Effector memory CD8-positive, alpha-beta T cell (primary cell): ENCODE data around the gene ACOT7.

Experiments
- ATAC-seq: fragments of 150-1000 bp; cut with Tn5 transposase; replicated peaks from 2 replicates; pipeline ENCODE4 v1.10.0; 2021; ENCODE audit warnings: mild to moderate bottlenecking, moderate library complexity
- DNase-seq, 3 experiments: peaks; one replicate each; pipeline ENCODE4 v3.0.0; 2021
- H3K27ac Mint-ChIP-seq, 2 donors: one replicate each; pipeline ENCODE4 v1.8.0; 2022; ENCODE audit warnings: mild to moderate bottlenecking in 2 of 2, mixed read lengths in 2 of 2, moderate library complexity in 2 of 2
- H3K27me3 Mint-ChIP-seq, 2 donors: one replicate each; pipeline ENCODE4 v1.8.0; 2022; ENCODE audit warnings: mixed read lengths in 2 of 2
- H3K36me3 Mint-ChIP-seq: one replicate; pipeline ENCODE4 v1.8.0; 2022; ENCODE audit warnings: mild to moderate bottlenecking, moderate library complexity, mixed read lengths; ENCODE audit not compliant: insufficient read depth
- H3K4me1 Mint-ChIP-seq, 2 donors: one replicate each; pipeline ENCODE4 v1.8.0; 2022; ENCODE audit warnings: low read depth in 2 of 2, mixed read lengths in 2 of 2
- H3K4me3 Mint-ChIP-seq, 2 donors: one replicate each; pipeline ENCODE4 v1.8.0; 2022; ENCODE audit warnings: mild to moderate bottlenecking in 2 of 2, mixed read lengths in 2 of 2, moderate library complexity in 2 of 2
- H3K9me3 Mint-ChIP-seq, 2 donors: one replicate each; pipeline ENCODE4 v1.8.0; 2022; ENCODE audit warnings: mixed read lengths in 2 of 2

Gene ACOT7

DNA sequence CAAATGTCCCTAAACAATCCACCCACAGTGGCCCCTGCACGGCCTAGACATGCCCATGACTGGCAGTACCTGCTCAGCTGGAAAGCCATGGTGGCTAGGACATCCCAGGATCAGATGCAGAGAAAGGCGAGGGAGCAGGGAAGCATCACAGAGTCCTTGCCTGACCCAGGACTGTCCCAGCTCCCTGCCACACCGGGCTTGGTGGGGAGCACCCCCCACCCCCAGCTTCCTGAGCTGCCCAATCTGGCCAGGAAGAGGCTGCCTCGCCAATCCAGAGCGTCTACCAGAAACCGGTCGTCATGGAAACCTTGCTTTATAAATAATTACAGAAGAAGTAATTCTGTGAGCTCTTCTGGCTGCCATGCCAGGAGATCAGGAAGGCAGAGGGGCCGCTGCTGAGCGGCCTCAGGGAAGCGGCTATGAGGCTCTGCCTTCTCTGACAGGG lies 34.8 kb downstream of the ACOT7 start:
- H3K27me3 Mint-ChIP-seq: no peaks in the 10 kb centered on the region
- DNase-seq (peak; percentile 37 to 63 (median 58)), ATAC-seq (peak; percentile 76)
- H3K4me3 Mint-ChIP-seq: peak overlapping the region; percentile 79 to 89
- peaks cover 27 to 31% of the 10 kb centered on the region in 2 donors for H3K4me1 Mint-ChIP-seq
- H3K27ac Mint-ChIP-seq: peak overlapping the region; percentile 98 to 99
- H3K9me3 Mint-ChIP-seq: no peaks in the 10 kb centered on the region
- peaks cover 15% of the 10 kb centered on the region for H3K36me3 Mint-ChIP-seq

DNA sequence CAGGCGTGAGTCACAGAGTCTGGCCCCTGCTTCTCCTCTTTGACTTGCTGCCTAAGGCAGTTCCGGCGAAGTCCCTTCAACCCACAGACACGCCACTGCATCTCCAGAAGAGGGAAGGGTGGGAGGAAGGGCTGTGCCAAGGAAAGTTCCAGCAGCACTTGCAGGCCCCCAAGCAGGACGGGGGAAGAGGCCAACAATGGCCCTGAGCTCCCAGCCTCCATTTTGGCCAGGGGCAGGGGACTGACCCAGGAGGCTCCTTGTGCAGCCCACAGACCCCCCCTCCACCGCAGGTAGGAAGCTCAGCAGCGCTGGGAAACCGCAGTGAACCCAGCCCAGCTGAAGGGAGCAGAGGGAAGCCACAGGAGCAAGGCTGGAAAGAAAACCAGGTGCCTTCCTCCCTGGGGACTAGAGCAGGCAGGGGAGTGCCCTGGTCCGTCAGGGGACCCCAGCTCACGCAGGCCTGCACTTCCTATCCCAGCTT lies 35.4 kb downstream of the ACOT7 start:
- Mint-ChIP-seq H3K4me3 (peak overlapping the region; percentile 79 to 89), H3K36me3 (peaks cover 17% of the 10 kb centered on the region), H3K4me1 (peaks cover 24 to 27% of the 10 kb centered on the region in 2 donors), H3K9me3 (no peaks in the 10 kb centered on the region), H3K27ac (peak overlapping the region; percentile 98 to 99), H3K27me3 (no peaks in the 10 kb centered on the region)
- peak; percentile 21 for ATAC-seq
- no peak for DNase-seq

DNA sequence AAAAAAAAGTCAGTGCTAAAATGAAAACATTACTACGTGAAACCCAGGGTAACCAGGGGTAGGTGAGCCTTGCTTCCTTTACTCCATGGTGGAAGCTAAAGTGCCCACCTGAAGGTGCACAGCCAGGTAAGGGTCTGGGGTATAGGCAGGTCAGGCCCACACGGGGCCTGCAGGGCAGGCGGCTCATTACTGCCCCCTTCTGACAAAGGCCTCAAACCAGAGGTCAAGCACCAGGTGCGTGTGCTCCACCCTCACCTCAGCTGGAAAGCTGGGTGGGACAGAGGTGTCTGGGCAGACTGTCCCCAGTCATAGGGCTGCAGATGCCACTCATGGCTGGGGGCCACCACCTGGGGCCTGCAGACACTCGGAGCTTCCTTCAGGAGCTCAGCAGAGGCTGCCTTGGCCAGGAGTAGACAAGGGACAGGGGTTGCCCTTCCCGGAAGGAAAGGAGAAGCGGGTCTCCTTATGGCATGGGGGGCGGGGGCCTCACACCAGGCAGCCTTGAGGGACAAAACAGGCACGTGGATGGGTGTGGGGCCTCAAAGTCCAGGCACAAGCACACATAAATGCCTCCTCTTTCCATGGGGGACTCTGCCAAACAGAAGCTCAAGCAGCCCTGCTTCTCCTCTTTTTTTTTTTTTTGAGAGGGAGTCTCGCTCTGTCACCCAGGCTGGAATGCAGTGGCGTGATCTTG lies 36.2 kb downstream of the ACOT7 start:
- Mint-ChIP-seq H3K9me3 (no peaks in the 10 kb centered on the region), H3K4me3 (peak overlapping the region in 1 of 2 donors; percentile 89), H3K27me3 (no peaks in the 10 kb centered on the region), H3K36me3 (peaks cover 18% of the 10 kb centered on the region), H3K27ac (peak overlapping the region; percentile 98 to 99), H3K4me1 (peaks cover 24 to 27% of the 10 kb centered on the region in 2 donors)
- ATAC-seq (no peak), DNase-seq (no peak)

DNA sequence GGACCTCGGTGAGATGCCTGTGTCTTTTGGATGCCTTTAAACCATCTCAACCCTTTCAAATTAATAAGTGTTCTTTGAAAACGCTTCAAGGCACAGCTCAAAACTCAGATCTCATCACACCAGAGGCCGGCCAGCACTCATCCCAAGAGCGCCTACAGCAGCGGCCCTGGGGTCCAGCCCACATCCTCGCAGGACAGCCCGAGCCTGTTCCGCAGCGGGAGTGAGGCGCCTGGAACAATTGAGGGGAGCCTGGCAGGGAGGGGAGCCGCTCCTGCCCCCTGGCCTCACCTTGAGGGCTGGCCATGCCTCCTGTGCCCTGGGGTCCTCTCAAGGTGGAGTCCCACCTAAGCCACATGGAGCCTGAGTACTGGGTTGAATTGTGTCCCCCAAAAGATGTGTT lies 37.9 kb downstream of the ACOT7 start:
- Mint-ChIP-seq H3K4me1 (peaks cover 24 to 26% of the 10 kb centered on the region in 2 donors), H3K4me3 (no peak overlapping the region), H3K9me3 (no peaks in the 10 kb centered on the region), H3K27ac (peak overlapping the region in 1 of 2 donors; percentile 15), H3K36me3 (peaks cover 18% of the 10 kb centered on the region), H3K27me3 (no peaks in the 10 kb centered on the region)
- ATAC-seq (no peak), DNase-seq (no peak)

DNA sequence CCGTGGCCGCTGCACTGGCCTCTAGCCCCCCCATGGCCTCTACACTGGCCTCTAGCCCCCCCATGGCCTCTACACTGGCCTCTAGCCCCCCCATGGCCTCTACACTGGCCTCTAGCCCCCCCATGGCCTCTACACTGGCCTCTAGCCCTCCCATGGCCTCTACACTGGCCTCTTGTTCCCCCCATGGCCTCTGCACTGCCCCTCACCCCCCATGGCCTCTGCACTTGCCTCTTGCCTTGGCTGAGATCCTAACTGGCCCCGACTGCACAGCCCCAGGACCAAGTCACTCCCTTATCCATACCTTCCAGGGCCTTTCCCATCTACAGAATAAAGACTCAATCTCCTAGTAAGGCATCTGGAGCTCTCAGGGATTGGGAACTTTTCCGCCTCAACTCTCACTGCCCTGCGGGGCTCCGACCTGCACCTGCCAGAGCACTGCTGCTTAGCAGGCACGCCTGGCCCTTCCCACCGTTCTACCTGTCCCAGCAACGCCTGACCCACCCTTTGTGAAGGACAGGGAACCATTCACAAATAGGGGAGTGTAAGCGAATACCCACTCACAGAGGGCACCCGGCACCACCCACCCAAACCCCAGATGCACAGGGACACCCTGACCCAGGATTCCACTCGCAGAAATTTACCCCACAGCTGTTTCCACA lies 38.8 kb downstream of the ACOT7 start:
- peak overlapping the region in 1 of 2 donors; percentile 15 for H3K27ac Mint-ChIP-seq
- no peaks in the 10 kb centered on the region for H3K27me3 Mint-ChIP-seq
- no peak overlapping the region for H3K4me3 Mint-ChIP-seq
- peaks cover 20% of the 10 kb centered on the region in 2 donors for H3K4me1 Mint-ChIP-seq
- DNase-seq: no peak
- ATAC-seq: no peak
- peaks cover 14% of the 10 kb centered on the region for H3K36me3 Mint-ChIP-seq
- H3K9me3 Mint-ChIP-seq: no peaks in the 10 kb centered on the region

DNA sequence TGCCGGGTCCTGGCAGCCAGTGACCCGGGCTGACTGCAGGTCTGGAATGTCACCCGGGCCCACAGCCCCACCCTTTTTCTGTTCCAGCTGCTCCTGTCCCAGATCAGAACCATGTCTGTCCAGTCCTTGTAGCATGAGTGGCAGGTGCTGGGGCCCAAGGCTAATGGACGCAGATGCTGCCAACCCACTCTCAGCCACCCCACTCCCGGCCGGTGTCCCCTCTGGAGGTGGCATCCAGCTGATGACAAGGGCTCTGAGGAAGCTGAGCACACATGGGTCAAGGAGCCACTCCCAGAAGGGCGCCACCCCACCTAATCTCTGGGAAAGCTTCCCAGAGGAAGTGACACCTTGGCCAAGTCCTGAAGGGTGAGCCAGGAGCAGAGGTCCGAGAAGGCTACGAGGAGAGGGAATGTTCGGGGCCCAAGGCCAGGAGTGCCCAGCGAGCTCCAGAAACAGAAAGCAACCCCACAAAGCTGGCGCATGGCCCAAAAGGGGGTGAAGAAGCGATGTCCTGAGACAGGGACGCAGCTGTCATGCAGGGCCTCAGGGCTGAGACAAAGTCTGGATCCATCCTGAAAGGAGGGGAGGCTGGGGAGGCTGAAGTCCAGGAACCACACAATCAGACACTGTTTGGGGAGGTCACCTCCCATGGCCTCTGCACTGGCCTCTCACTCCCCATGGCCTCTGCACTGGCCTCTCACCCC lies 39.5 kb downstream of the ACOT7 start:
- no peaks in the 10 kb centered on the region for H3K27me3 Mint-ChIP-seq
- peaks cover 18% of the 10 kb centered on the region in 2 donors for H3K4me1 Mint-ChIP-seq
- H3K36me3 Mint-ChIP-seq: peaks cover 9% of the 10 kb centered on the region
- H3K27ac Mint-ChIP-seq: peak overlapping the region in 1 of 2 donors; percentile 6
- ATAC-seq: no peak
- H3K4me3 Mint-ChIP-seq: no peak overlapping the region
- no peak for DNase-seq
- no peaks in the 10 kb centered on the region for H3K9me3 Mint-ChIP-seq

DNA sequence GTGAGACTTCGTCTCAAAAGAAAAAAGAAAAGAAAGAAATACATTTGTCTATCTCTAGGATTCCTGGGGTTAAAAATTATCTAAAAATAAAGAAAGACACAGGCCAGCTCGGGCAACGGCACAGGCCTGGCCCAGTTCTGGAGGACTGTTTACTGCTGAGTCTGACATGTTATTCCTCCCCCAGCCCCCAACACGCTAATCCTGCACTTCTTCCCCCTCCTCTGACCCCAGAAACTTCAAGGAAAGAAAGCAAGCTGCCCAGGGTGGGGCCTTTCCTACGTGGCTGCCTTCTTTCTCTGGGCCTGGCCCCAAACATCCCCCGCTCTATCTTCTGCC lies 40.0 kb downstream of the ACOT7 start:
- no peak overlapping the region for H3K4me3 Mint-ChIP-seq

DNA sequence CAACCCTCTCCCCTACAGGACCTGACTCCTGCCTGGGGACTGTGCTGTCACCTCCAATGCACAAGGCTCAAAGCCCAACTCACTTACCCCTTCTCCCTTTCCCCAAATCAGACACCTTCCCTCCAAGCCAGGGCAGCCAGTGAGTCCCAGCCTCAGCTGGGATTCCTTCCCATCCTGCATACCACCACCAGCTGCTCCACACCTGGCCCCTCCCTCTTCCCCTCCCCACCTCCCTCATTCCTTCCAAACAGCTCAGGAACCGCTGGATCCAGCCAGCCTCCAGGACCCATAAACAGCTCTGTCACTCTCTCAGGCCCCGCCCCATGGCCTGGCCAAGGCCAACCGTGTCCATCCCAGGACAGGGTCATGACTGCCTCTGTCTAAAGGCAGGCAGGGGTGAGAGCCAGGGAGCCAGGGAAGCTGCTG lies 41.4 kb downstream of the ACOT7 start:
- H3K9me3 Mint-ChIP-seq: no peaks in the 10 kb centered on the region
- DNase-seq: no peak
- no peak overlapping the region for H3K4me3 Mint-ChIP-seq
- ATAC-seq: no peak
- H3K27me3 Mint-ChIP-seq: no peaks in the 10 kb centered on the region
- H3K27ac Mint-ChIP-seq: peak overlapping the region; percentile 53 to 64
- H3K4me1 Mint-ChIP-seq: peaks cover 24 to 26% of the 10 kb centered on the region in 2 donors
- H3K36me3 Mint-ChIP-seq: peaks cover 7% of the 10 kb centered on the region

More for the DNA sequence above, 40.0 kb downstream of the ACOT7 start:
- Mint-ChIP-seq H3K36me3 (peaks cover 4% of the 10 kb centered on the region), H3K9me3 (no peaks in the 10 kb centered on the region), H3K4me1 (peaks cover 18% of the 10 kb centered on the region in 2 donors), H3K27me3 (no peaks in the 10 kb centered on the region), H3K27ac (peak overlapping the region in 1 of 2 donors; percentile 6)
- ATAC-seq (no peak), DNase-seq (no peak)

DNA sequence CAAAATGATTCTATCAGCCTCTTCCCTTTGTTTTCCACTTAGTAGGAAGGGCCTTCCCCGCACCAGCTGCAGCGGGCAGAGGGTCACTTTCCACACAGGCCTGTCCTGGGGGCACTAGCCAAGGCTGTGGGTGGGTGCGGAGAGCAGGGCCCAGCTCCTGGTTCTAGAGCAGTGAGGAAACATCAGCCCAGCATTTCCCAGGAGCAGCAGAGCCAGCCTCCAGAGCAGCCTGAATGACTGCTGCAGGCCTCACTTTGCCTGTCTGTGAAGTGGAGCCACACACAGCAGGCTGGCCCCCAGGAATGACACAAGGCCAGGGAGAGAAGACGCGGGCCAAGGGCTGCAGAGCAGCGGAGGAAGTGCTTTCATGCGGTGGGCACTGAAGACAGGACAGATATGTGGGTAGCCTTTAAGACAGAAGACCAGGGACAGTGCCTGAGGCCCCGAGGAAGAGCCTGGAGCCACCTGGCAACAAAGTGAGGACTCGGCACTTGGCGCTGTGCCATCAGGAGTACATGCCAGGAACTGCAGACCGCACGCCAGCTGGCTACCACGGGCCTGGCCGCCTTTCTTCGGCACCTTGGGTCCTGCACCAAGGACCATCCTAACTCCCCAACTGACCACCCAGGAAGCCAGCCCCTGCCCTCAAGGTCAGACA lies 42.0 kb downstream of the ACOT7 start:
- peaks cover 7% of the 10 kb centered on the region for H3K36me3 Mint-ChIP-seq
- peak overlapping the region; percentile 64 to 92 for H3K27ac Mint-ChIP-seq
- no peak for ATAC-seq
- no peaks in the 10 kb centered on the region for H3K27me3 Mint-ChIP-seq
- no peak for DNase-seq
- H3K4me3 Mint-ChIP-seq: no peak overlapping the region
- H3K9me3 Mint-ChIP-seq: no peaks in the 10 kb centered on the region
- H3K4me1 Mint-ChIP-seq: peaks cover 24 to 26% of the 10 kb centered on the region in 2 donors

DNA sequence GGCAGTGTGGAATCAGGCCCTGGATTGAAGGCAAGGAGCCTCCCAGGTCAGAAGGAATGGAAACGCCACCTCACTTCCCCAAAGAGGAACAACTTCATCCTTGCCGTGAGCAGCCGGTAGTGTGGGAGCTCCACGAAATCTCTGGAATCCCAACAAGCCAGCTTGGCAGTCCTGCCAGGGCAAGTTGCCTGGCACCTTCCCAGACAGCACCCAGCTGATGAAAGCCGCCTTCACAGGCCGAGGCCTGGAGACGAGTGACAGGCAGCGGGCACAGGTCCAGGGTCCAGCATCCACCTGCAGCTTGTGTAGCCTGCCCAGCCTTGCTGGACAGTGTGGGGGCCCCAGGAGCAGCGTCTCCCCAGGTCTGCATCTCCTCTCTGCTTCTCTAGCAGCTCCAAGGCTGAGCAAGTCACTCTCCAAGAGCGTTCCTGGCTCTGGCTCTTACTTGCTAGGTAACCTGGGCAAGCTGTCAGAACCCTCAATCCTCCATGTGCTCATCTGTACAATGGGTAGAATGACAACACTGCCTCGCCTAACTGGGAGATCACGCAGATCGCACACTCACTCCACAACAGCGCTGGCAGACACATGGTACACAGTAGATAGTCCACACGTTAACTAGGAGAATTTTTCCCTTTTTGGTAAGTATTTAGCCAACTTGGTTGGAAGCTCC lies 43.0 kb downstream of the ACOT7 start:
- no peak for ATAC-seq
- DNase-seq: no peak
- Mint-ChIP-seq H3K4me3 (no peak overlapping the region), H3K4me1 (peaks cover 24 to 26% of the 10 kb centered on the region in 2 donors), H3K27me3 (no peaks in the 10 kb centered on the region), H3K27ac (peak overlapping the region; percentile 58 to 92), H3K9me3 (no peaks in the 10 kb centered on the region), H3K36me3 (peaks cover 7% of the 10 kb centered on the region)

DNA sequence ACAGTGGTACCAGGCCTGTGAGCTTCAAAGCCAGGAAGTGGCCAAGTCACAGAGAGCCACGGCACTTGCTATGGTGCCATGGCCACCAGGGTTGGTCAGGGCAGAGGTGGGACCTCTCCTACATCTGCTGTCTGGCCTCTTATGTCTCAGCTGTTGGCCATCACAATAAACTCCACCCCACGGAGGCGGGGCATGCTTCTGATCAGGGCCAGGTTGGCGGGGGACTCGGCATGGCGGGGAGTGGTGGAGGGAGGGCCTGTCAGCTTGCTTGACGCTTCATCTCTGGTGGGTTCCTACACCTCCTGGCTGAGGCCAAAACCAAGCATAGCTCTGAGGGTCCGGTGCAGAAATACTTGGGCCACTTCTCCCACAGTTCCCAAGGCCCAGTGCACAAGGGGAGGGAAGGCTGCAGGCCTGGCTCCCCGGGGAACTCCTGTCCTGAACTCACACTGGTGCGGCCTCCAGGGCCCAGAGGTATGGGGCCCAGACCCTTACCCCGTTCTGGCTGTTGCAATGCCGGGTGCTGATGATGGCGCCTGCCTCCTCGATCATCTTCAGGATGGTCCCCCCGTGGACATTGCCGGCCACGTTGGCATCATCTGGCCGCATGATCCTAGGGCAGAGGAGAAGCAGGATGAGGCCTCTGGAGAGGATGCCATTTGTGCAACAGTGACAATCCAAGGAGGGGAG lies 44.2 kb downstream of the ACOT7 start:
- Mint-ChIP-seq H3K9me3 (no peaks in the 10 kb centered on the region), H3K4me1 (peaks cover 20 to 22% of the 10 kb centered on the region in 2 donors), H3K36me3 (peaks cover 7% of the 10 kb centered on the region), H3K27me3 (no peaks in the 10 kb centered on the region), H3K27ac (peak overlapping the region; percentile 92), H3K4me3 (peak overlapping the region; percentile 76 to 88)
- ATAC-seq (peak; percentile 5), DNase-seq (peak in 1 of 3 experiments; percentile 12)

DNA sequence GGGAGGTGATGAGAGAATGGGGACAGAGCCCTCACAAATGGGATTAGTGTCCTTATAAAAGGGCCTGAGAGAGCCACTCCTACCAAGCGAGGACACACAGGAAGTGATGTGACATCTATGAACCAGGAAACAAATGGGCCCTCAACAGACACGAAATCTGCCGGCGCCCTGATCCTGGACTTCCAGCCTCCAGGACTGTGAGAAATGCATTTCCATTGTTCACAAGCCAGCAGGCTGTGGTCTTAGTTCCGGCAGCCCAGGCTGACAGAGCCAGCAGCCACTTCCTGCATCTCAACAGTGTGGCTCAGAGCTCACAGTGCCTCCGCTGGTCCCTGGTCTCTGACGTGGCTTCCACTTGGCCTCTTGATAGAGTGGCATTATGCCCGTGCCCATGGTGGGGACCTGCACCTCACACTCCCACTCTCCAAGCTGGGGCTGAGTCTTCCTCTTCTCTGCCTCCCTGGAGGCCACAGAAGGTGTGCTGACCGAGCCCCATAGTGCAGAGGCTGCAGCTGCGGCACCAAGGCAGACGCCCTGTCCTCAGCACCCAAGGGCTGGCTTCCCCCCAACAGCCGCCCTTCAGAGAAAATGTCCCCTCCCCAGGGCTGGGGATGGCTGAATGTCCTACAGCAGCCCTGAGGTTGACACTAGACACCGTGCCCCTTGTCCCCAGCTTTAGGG lies 44.9 kb downstream of the ACOT7 start:
- ATAC-seq (peak; percentile 92), DNase-seq (peak; percentile 56 to 62 (median 60))
- peak overlapping the region; percentile 92 for H3K27ac Mint-ChIP-seq
- no peaks in the 10 kb centered on the region for H3K9me3 Mint-ChIP-seq
- peaks cover 7% of the 10 kb centered on the region for H3K36me3 Mint-ChIP-seq
- peak overlapping the region; percentile 76 to 88 for H3K4me3 Mint-ChIP-seq
- no peaks in the 10 kb centered on the region for H3K27me3 Mint-ChIP-seq
- H3K4me1 Mint-ChIP-seq: peaks cover 20 to 22% of the 10 kb centered on the region in 2 donors
